HG02798 (cell line): ENCODE results near the gene PLEKHA1.

ENCODE experiments used
- ATAC-seq: cut with Tn5 transposase; IDR thresholded peaks from one replicate; pipeline ENCODE4 v1.9.1; 2021; ENCODE audit warnings: mild to moderate bottlenecking; ENCODE audit not compliant: unreplicated experiment, poor library complexity

PLEKHA1 gene

DNA sequence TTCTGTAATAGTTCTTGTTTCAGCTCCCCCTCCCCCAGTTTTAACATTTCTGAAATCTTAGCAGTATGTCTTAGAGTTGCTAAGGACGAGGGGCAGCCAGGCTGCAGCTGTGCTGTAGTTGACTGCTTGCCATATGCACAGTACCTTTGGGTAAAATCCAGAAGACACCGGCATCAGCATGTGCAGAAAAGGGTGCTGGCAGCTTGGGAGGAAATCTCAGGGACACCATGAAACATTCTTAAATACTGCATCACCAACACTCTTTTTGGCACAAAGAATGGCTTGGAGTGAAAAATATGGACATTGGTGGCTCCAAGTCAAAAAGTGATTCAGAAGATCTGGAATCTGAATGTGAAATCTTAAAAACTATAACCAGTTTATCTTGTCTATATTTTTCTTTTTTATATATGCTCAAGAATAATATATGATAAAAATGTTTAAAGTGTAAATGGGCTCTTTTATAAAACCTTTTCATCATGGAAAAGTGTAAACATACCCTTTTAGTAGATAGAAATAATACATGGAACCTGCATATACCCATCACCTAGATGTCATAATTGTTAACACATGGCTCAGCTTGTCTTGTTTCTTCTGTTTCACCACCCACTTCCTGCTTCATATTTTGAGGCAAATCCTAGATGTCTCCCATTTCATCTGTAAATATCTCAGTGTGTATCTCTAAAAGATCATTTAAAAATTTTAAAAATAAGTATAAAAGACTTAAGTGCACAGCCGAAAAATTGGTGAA is 45.5 kb downstream of the PLEKHA1 start:
- ATAC-seq = no peak

DNA sequence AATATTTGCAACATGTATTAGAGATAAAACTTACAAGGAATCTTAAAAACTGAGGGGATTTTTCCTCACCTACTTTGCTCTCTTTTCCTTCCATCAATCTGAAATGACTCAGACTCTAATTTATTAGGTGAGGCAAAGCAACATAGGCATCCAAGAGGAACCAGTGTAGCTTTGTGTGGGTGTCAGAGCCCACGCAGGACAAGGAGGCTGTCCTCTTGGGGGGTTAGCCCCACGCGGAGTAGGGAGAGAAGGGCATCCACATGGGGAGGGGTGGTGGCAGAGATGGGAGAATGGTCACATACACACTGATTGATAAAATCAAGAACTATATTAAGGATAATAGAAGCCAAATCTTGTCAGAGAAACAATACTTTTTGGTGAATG is 46.1 kb downstream of the PLEKHA1 start:
- ATAC-seq = no peak

DNA sequence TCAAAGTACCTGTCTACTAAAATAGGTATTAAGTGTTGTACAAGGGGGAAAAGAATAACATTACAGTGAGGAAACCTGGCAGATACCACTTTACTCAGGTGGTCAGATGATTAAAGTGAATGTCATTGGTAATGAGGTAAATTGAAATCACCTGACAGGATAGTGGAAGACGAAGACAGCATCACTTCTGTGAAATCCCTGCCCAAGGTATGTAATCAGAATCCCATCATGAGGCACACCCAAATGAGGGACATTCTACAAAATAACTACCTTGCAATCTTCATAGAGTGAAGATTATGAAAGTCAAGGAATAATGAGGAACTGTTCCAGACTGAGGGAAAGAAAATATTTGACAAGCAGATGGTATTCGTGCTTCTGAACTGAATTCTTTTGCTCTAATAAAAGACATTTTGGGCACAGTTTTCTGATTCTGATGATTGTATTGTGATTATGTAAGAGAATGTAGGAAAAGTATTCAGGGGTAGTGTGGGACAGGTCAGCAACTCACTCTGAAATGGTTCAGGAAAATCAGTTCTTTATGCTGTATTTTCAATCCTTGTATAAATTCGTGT is 46.6 kb downstream of the PLEKHA1 start:
- no peak for ATAC-seq

DNA sequence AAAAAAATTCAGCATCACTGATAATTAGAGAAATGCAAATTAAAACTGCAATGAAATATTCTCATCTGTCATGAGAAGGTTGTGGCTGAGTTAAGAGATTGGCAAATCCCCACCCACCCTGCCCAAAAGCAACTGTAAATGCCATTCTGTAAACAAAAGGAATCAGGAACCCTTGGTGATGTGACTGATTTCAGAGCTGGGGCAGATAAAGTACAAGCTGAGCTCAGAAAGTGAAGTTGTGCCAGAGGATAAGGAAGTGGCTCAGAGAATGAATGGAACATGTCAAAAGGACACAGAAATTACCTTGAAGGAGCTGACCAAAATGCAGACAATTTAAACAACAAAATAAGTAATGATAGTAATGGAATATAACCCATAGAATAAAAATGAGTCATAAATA is 47.2 kb downstream of the PLEKHA1 start:
- no peak for ATAC-seq

DNA sequence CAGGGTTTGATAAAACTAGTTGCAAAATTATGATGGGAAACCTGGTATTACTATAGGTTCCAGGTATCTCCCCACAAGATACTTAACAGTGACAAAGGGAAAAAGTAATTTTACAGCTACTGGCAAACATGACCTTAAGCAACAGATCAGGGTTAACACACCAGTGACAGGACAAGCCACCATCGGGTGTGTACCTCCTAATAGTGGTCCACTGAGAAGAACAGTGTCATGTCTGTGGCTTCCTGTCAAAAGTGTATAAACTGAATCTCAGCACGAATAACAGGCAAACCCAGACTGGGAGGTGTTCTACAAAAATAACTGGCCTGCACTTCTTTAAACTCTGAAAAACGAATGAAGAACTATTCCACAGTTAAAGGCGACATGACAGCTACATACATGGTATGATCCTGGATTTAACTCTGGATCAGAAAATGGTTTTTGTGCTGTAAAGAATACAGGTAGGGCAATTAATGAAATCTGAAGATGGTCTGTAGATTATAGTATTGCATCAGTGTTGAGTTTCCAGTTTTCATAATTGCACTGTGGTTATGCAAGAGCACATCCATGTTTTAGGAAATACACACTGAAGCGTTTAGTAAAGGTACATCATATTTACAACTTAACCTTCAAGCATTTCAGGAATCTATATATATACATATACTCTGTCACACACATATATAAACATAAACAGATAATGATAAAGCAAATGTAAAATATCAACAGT is 47.9 kb downstream of the PLEKHA1 start:
- ATAC-seq = no peak

DNA sequence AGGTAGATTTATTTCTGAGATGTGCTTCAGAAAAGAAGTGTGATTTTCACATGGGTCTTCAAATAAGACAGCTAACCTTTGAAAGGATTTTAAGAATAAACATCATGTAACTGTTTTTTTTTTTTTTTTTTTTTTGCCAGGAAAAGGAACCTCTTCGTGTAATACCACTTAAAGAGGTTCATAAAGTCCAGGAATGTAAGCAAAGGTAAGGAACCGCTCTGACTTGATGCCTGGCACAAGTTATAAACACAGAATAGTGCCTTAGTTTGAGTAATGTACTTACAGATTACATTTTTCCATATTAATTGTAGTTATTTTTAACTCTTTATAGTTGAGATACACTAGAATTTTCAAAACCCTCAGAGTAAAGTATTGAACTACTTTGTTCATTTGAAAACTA is 49.6 kb downstream of the PLEKHA1 start:
- ATAC-seq = no peak

DNA sequence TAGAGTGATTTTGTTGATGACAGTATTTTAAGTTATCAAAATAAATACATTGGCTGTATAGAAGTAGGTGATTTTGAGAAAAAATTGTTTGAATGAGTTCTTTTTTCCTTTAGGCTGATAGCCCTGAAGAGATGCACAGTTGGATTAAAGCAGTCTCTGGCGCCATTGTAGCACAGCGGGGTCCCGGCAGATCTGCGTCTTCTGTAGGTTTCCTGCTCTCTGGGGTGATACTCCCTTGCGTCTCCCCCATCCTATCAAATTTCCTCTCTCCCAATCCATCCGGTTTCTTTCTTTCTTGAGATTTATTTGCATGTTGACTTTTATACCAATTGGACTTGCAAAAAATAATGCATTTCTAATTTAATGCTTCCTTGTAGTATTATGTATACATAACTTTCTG is 52.3 kb downstream of the PLEKHA1 start:
- ATAC-seq = no peak

DNA sequence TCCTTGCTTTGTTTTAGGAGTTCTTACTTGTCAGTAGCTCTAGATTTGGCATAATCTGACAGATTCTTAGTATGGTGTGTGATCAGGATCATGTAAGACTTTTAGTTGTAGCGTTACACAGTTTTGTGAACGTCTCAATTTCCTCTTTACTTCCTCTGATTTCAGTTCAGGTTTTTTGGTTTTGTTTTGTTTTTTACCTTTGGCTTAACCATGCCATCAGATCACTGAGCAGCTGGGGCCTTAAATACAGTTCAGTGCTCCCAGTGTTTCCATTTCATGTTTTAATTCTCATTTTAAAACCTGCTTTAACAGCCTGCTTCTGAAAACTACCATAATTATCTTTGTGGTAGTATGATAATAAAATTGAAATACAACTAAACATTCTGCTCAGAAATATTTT is 52.8 kb downstream of the PLEKHA1 start:
- ATAC-seq = no peak

DNA sequence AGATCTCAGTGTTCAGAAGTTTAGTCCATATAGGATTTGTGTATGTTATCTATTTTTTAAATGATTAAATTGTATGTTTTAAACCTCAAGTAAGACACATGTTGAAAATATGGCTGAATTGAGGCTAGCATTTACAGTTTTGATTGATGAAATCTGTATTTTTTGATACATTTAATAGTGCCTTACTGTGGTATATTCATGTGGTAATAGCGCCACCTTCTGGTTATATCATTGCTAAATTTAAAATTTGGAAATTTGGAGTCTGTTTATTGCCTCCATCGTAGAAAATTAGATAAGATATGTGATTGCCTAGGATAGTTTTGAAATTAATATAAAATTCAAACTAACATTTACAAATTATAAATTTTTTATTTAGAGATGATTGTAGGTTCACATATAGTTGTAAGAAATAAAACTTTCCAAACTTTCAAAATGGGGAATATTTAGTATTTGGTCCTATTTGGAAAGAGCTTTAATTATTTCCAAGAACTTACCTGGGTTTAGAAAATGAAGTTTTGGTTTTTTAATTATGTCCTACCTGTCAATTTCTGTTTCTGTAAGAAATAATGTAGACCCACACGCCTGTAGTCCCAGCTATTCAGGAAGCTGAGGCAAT is 60.8 kb downstream of the PLEKHA1 start:
- ATAC-seq = no peak

DNA sequence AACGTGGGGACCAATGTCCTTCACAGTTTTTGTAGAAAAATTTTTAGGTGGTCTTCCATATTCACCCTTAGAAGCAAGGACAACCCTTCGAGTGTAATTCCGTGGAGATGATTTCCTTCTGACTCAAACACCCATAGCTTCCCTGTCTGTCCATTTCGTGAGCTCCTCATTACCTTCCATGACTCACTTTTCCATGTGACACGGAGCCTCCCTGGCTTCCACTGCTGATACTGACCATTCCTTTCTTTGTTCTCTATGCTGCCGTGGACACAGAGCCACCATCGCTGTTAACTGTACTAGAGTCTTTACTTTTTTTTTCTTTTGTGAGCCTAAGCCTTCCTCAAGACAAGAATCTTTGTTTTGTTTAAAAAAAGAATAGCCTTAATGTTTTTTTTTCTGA is 67.5 kb downstream of the PLEKHA1 start:
- ATAC-seq = no peak

DNA sequence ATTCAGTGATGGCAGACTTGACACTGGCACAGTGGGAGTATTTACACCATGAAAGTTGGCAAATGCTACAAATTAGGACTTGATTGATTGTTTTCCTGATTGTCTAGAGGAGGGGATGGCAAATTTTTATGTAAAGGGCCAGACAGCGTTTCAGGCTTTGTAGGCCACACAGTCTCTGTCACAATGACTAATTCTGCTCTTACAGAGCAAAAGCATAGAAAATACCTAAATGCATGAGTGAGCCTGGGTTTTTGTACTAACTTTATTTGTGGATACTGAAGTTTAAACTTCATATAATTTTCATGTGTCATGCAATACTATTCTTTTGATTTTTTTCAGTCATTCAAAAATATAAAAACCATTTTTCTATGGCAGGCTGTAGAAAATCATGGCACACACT is 71.0 kb downstream of the PLEKHA1 start:
- ATAC-seq = no peak

DNA sequence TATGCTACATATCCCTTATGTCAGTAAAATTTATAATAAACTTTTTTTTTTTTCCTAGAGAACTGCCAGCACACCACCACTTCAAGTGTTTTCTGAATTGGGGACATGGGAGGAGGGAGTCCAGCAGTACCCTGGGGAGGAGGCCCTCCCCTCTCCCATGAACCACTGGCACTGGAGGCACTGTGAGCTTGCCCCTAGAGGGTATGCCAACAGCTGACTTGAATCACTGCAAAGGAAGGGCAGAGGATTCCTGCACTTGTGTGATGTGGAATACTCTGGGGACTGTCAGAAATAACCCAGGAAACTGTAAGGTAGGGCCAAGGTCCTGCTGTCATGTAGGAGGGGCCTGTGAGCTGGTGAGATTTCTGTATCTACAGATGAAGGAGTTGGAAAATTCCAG is 71.4 kb downstream of the PLEKHA1 start:
- ATAC-seq = no peak

DNA sequence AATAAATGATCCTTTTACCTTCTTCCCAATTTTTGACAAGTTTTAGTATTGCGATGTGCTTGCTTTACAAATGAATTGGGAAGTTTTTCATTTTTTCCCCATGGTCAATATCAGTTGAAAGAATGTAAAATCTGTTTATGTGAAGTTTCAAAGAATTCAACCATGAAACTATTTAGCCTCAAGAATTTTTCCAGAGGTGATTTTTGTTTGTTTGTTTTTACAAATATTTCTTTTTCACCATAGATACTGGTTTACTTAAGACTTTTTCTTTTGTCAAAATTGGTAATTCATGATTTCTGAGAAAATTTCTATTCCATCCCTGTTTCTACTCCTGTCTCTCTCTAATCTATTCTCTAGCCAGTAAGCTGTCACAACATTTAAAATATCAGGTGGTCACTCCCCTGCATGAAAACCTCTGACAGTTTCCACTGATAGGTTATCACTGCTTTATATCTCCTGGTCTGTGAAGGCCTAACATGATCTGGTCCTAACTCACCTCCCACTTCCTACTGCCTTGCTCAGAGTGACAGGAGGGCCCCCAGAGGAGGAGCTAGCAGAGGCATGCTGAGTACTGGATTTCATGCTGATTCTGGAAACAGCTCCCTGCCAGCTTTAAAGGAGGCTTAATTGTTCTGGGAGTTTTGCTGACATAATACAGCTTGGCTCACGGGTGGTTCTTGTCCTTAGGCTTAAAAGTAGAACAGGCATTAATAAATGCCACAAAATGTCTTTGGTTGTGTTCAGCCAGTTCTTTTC is 72.3 kb downstream of the PLEKHA1 start:
- ATAC-seq = no peak

DNA sequence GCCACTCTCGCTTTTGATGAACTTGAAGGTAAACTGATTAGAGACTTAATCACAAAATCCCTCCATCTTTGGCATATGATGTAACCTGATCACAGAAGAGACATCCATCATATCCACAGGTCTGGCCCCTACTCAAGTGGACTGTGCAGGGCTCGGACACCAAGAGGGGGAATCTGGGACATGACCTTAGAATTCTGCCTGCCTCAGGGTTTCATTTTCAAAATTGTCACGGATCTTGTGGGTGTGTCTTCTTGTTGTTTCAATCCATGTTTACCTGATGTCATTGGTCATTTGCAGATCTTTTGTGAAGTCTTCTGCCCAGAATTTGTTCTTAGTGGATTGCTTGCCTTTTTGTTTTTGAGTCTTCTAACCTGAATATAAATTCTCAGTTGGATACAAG is 74.1 kb downstream of the PLEKHA1 start:
- ATAC-seq = no peak

DNA sequence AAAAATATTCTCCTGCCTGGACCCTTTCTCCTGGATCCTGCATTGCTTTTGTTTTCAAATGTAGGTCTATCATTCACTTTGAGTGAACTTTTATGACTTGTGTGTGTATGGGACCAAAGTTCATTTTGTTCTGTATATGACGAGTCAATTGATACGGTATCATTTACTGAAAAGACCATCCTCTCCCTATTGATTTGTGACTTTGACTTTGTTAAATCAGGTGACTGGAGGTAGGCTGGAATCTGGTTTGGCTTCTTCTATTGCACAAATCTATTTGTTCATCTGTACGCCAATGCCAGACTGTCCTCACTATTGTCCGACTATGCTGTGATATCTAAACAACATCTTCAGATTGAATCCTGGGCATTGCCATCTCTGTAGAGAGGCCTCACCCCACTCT is 74.6 kb downstream of the PLEKHA1 start:
- no peak for ATAC-seq

DNA sequence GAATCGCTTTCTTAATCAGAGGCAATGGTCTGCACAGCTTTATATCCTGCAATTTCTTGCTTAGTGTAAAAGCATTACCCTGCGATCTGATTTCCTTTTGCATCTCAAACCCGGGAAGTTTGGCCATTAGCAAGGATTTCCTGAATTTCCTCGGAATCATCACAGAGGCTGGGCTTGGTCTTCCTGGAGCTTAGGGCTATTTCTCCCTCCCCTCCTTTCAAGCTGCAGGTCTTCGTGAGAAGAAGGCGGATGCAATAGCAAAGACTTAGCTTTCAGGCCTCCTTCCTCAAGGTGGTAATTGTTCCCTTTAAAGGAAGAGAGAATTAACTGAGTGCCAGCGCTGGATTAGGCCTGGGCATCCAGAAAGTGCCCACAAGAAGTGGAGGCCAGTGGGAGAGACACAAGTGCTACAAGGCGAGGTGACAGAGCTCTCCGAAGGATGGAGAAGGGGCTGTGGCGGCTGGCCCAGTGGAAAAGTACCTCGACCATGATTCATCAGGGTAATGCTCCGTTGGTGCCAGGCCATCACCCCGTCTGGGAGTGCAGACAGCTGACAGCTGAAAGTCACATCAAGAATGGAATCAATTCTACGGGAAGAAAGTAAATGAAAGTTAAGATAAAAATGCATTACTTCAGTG is 76.0 kb downstream of the PLEKHA1 start:
- no peak for ATAC-seq

DNA sequence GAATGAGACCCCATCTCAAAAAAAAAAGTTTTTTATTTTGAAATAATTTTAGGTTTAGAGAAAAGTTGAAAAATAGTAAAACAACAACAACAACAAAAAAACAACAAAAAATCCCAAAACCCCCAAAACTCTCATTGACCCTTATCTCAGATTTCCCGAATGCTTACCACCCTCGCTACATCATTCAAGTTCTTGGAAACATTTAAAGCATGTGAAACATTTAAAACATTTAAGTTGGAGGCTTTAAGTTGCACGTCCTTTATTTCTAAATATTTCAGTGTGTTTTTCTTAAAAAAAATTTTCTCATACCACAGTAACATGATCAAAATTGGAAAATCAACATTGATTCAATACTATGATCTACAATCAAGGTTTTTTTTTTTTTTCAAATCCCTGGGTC is 79.6 kb downstream of the PLEKHA1 start:
- no peak for ATAC-seq

DNA sequence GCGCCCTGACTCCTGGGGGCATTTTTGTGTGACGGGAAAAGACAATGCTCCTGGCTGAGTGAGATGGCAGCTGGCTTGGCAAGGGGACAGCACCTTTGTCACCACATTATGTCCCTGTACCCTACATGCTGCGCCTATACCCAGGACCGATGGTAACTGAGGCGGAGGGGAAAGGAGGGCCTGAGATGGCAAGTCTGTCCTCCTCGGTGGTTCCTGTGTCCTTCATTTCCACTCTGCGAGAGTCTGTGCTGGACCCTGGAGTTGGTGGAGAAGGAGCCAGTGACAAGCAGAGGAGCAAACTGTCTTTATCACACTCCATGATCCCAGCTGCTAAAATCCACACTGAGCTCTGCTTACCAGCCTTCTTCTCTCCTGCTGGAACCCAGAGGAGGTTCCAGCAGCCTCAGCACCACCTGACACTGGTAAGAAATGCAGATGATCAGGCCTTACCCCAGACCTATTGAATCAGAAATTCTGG is 80.1 kb downstream of the PLEKHA1 start, which contains the start of gene ARMS2:
TSS of gene ARMS2 (plus strand) at position 51 of the 478 bp plus-strand sequence. CDS start at position 126, 75 bp downstream.
- no peak for ATAC-seq

DNA sequence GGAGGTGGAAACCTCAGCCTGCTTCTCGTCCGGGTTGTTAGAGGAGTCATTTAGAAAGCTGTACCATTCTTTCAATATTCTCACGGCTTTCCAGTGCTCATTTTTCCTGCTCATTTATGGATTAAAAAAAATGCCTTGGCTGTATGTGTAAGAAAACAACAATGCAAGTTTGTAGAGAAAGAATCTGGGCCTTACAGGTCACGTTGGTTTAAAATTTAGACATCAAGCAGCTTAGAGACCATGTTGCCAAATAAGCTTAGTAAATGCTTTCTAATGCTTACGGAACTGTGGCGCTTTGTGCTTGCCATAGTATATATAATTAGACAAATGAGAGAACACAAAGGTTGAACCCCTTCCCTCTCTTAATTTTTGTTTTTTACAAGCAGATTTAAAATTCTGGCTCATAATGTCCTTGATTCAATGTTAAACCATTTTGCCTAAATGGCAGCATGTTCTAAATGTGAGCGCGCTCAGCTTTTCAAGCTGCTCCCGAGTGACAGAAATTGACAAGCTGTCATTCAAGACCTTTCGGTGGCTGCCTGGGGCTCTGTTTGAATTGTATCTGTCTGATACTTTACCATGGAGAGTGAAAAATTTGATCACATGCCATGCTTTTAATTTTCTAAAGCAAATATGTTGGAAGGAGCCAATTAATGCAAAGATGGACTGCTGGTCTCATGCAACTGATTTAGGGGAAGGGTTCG is 81.0 kb downstream of the PLEKHA1 start:
- ATAC-seq = no peak
